Heart left ventricle (tissue), 13 donors: ENCODE results near the gene SBK2.

ENCODE experiments used
- CTCF ChIP-seq, 12 donors: fragments of 200-600 bp; sonication (generic) in 4 of 12; IDR thresholded peaks; one replicate each; pipeline versions ENCODE4 v1.5.0 to v1.8.0; 2018 to 2022; ENCODE audit warnings: antibody characterized with exemption in 12 of 12, mild to moderate bottlenecking in 5 of 12
- POLR2A ChIP-seq, 2 donors: fragments of 450-650 bp; IDR thresholded peaks; one replicate each; pipeline ENCODE4 v1.6.1; 2017; ENCODE audit warnings: antibody characterized with exemption in 2 of 2, mild to moderate bottlenecking in 2 of 2, moderate library complexity in 2 of 2
- donor health status: ischemic (EF 13 %, LVEDD 7.1; RV severe dilation, severe dysfunction).
- donor health status: DM: no; HTN: yes; CAD: no.
- donor health status: DM: no; HTN: no; CAD: no.
- donor health status: ischemic (EF 25% LVEDD 6.9; RV normal size, moderate dysfunction).
- donor health status: ischemic (EF 25% LVEDD 5.7; RV mildly dilated, moderate dysfunction).
- donor health status: ischemic (EF 35%, LVEDD 5.7; RV mildly dilated, moderate dysfunction).
- donor health status: nonischemic (EF 11% LVEDD 7.7; RV severe dilation, severe dysfunction).
- donor health status: DM: yes; HTN: yes; CAD: no.
- donor health status: PGD.
- donor health status: ischemic (EF 29% LVEDD 5.4; RV normal size, mild dysfunction).
- donor health status: nonischemic (EF 23%, LVEDD 6.1; RV moderate dilation, normal function).

DNA sequence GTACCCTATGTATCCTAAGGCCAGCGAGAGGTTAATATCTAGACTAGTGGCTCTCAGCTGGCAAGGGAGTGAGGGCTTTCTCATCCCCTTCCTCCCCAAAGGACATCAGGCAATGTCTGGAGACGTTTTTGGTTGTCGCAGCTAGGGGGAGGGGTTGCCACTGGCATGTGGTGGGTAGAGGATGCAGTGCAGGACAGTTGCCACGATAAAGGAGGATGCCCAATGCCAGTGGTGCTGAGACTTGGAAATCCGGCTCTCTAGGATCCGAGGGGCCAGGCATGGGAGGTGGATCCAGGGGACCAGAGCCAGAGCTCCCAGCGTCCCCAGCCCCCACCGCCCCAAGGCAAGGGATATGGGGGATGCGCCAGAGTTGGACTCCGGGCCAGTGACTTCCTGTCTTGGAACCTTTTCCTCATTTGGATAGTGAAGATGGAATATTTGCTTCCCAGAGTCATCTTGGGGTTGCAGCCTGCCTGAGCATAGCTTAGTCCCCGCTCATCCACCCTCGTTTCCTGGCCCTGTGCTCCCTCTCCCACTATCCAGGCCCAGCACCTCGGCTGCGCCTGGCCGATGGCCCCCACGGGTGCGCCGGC is 43.8 kb downstream of the SBK2 start:
- TF ChIP-seq CTCF (IDR thresholded peaks at IDR 0.05), result peak in 1 of 12 donors; percentile 8
- no peak for TF ChIP-seq POLR2A (IDR thresholded peaks at IDR 0.05)
